H1 (cell line): ENCODE results near the gene CACNB2. TPM values are rescaled to one million over a fixed set of nuclear protein-coding genes. Genes with fewer than 3 reads are reported as not detected.
A peak's percentile ranks its signal among the peaks of the same experiment; 100 is the strongest.

ENCODE experiments used
- CTCF ChIA-PET: fragments of 300-600 bp; sonication (Branson Sonifier 250); formaldehyde crosslinking; loops from one replicate; lab custom pipeline; 2021; ENCODE audit not compliant: partially characterized antibody; lab: Charles Lee
- POLR2A ChIA-PET: fragments of 300-600 bp; sonication (Branson Sonifier 250); formaldehyde crosslinking; loops from one replicate; lab custom pipeline; 2021; ENCODE audit warnings: inconsistent platforms; ENCODE audit not compliant: partially characterized antibody; lab: Charles Lee
- DNase-seq, 2 experiments: peaks; one replicate each; pipeline versions ENCODE4 v3.0.0 to v3.0.0-alpha.2; 2010 to 2022; ENCODE audit warnings: low spot score in 2 of 2, low read depth in 1 of 2, mixed read lengths in 1 of 2
- FAIRE-seq: peaks from 2 replicates; lab custom pipeline; 2011; peaks lifted over from hg19 to GRCh38; lab: Jason Lieb, UNC
- H2AFZ ChIP-seq: 2 replicates; pipeline ENCODE4 v1.8.1; 2012; ENCODE audit warnings: low read length, inconsistent platforms
- H2AK5ac ChIP-seq: 2 replicates; pipeline ENCODE4 v1.6.1; 2013; ENCODE audit warnings: low read depth, low read length
- H2BK120ac ChIP-seq: replicated peaks from 2 replicates; pipeline ENCODE3; 2013; ENCODE audit warnings: low read depth, low read length, inconsistent platforms
- H2BK12ac ChIP-seq: 2 replicates; pipeline ENCODE4 v1.6.1; 2013; ENCODE audit warnings: low read depth, low read length
- H2BK15ac ChIP-seq: 2 replicates; pipeline ENCODE4 v1.6.1; 2013; ENCODE audit warnings: low read length
- H2BK20ac ChIP-seq: 2 replicates; pipeline ENCODE4 v1.6.1; 2013; ENCODE audit warnings: low read length
- H2BK5ac ChIP-seq: 2 replicates; pipeline ENCODE4 v1.6.1; 2013; ENCODE audit warnings: low read depth, low read length
- H3K14ac ChIP-seq: 2 replicates; pipeline ENCODE4 v1.6.1; 2013; ENCODE audit warnings: inconsistent platforms; ENCODE audit not compliant: insufficient read length
- H3K18ac ChIP-seq: 2 replicates; pipeline ENCODE4 v1.6.1; 2013; ENCODE audit warnings: low read length; ENCODE audit errors: extremely low read depth
- H3K23ac ChIP-seq: 2 replicates; pipeline ENCODE4 v1.6.1; 2013; ENCODE audit warnings: inconsistent platforms; ENCODE audit not compliant: insufficient read length
- H3K23me2 ChIP-seq: 2 replicates; pipeline ENCODE4 v1.6.1; 2013; ENCODE audit warnings: low read depth, low read length
- H3K27ac ChIP-seq: 2 replicates; pipeline ENCODE4 v1.6.1; 2011; ENCODE audit warnings: low read depth, low read length, inconsistent platforms
- H3K27me3 ChIP-seq, 4 experiments: replicated peaks in 1 of 4; 1 replicate in 1 of 4; 2 replicates in 3 of 4; pipeline versions ENCODE4 v1.6.1 to v1.8.1; 2011 to 2013; ENCODE audit warnings: low read length in 3 of 4, mild to moderate bottlenecking in 3 of 4, inconsistent platforms in 2 of 4, mixed read lengths in 2 of 4, moderate library complexity in 1 of 4; ENCODE audit not compliant: control insufficient read depth in 3 of 4, insufficient read depth in 3 of 4; ENCODE audit errors: extremely low read depth in 1 of 4
- H3K36me3 ChIP-seq, 4 experiments: 2 replicates each; pipeline versions ENCODE4 v1.6.1 to v1.8.1; 2011 to 2013; ENCODE audit warnings: mild to moderate bottlenecking in 4 of 4, low read length in 3 of 4, moderate library complexity in 2 of 4, control low read depth in 1 of 4, inconsistent platforms in 1 of 4; ENCODE audit not compliant: insufficient read depth in 4 of 4, control insufficient read depth in 2 of 4
- H3K4ac ChIP-seq: replicated peaks from 2 replicates; pipeline ENCODE3; 2013; ENCODE audit warnings: low read length, low read depth, mixed read lengths, inconsistent platforms; ENCODE audit not compliant: insufficient read length
- H3K4me1 ChIP-seq, 4 experiments: replicated peaks in 1 of 4; 1 replicate in 1 of 4; 2 replicates in 3 of 4; pipeline versions ENCODE4 v1.6.1 to v1.8.1; 2011 to 2013; ENCODE audit warnings: low read length in 3 of 4, inconsistent platforms in 2 of 4, mixed read lengths in 1 of 4; ENCODE audit not compliant: insufficient read depth in 4 of 4, control insufficient read depth in 3 of 4
- H3K4me2 ChIP-seq, 2 experiments: 2 replicates each; pipeline versions ENCODE4 v1.6.1 to v1.8.1; 2011 to 2013; ENCODE audit warnings: low read depth in 2 of 2, low read length in 2 of 2, control low read depth in 1 of 2, inconsistent platforms in 1 of 2, mild to moderate bottlenecking in 1 of 2; ENCODE audit not compliant: insufficient read depth in 1 of 2
- H3K4me3 ChIP-seq, 4 experiments: fragments of 200-600, 300-600 bp in 1 of 4; sonication (generic), shearing (Covaris generic), sonication (Bioruptor Twin) in 1 of 4; 2 replicates each; pipeline versions ENCODE4 v1.5.1 to v1.8.1; 2011 to 2016; ENCODE audit warnings: low read length in 4 of 4, low read depth in 3 of 4, control low read depth in 2 of 4, inconsistent platforms in 2 of 4, mild to moderate bottlenecking in 2 of 4, mixed read lengths in 1 of 4, moderate library complexity in 1 of 4; ENCODE audit not compliant: insufficient read depth in 2 of 4; ENCODE audit errors: extremely low read depth in 1 of 4
- H3K56ac ChIP-seq: replicated peaks from 2 replicates; pipeline ENCODE3; 2013; ENCODE audit warnings: low read depth, mild to moderate bottlenecking, mixed read lengths, low read length, inconsistent platforms; ENCODE audit not compliant: insufficient read length
- H3K79me1 ChIP-seq: 2 replicates; pipeline ENCODE4 v1.6.1; 2013; ENCODE audit warnings: low read depth, low read length, control low read depth
- H3K79me2 ChIP-seq, 2 experiments: 2 replicates each; pipeline versions ENCODE4 v1.6.1 to v1.8.1; 2012 to 2013; ENCODE audit warnings: low read length in 2 of 2, mild to moderate bottlenecking in 2 of 2, inconsistent platforms in 1 of 2; ENCODE audit not compliant: insufficient read depth in 2 of 2, control insufficient read depth in 1 of 2
- H3K9ac ChIP-seq, 4 experiments: replicated peaks in 1 of 4; 1 replicate in 1 of 4; 2 replicates in 3 of 4; pipeline versions ENCODE4 v1.6.1 to v1.8.1; 2011 to 2013; ENCODE audit warnings: low read depth in 3 of 4, low read length in 3 of 4, control low read depth in 2 of 4, mild to moderate bottlenecking in 2 of 4, moderate library complexity in 2 of 4, inconsistent platforms in 1 of 4; ENCODE audit errors: extremely low read depth in 1 of 4
- H3K9me3 ChIP-seq, 2 experiments: 2 replicates each; pipeline versions ENCODE4 v1.6.1 to v1.8.1; 2012 to 2013; ENCODE audit warnings: mild to moderate bottlenecking in 2 of 2, moderate library complexity in 2 of 2, control low read depth in 1 of 2, inconsistent platforms in 1 of 2, low read depth in 1 of 2, low read length in 1 of 2, mixed read lengths in 1 of 2; ENCODE audit not compliant: insufficient read depth in 2 of 2
- H4K20me1 ChIP-seq, 2 experiments: replicated peaks in 1 of 2; 2 replicates each; pipeline versions ENCODE3 to v1.8.1; 2011 to 2013; ENCODE audit warnings: inconsistent platforms in 2 of 2, low read length in 2 of 2, mild to moderate bottlenecking in 1 of 2; ENCODE audit not compliant: insufficient read depth in 2 of 2, control insufficient read depth in 1 of 2
- H4K5ac ChIP-seq: 2 replicates; pipeline ENCODE4 v1.6.1; 2013; ENCODE audit warnings: low read length, low read depth, mixed read lengths, inconsistent platforms; ENCODE audit not compliant: insufficient read length
- H4K8ac ChIP-seq: 2 replicates; pipeline ENCODE4 v1.8.0; 2013; ENCODE audit warnings: mild to moderate bottlenecking, moderate library complexity, low read length, inconsistent platforms; ENCODE audit not compliant: insufficient read depth; ENCODE audit errors: extremely low read depth
- H4K91ac ChIP-seq: replicated peaks from 2 replicates; pipeline ENCODE3; 2013; ENCODE audit warnings: low read length, mixed read lengths, inconsistent platforms; ENCODE audit not compliant: insufficient read length
- CHD1 ChIP-seq: IDR thresholded peaks from 2 replicates; pipeline ENCODE4 v1.6.1; 2012; ENCODE audit warnings: low read depth, low read length, improper control_type of control experiment
- EZH2 ChIP-seq: fragments of 200-600 bp; sonication (generic); IDR thresholded peaks from 2 replicates; pipeline ENCODE4 v1.7.1; 2012; ENCODE audit warnings: low read depth, mild to moderate bottlenecking, moderate library complexity, low read length, inconsistent platforms; ENCODE audit not compliant: severe bottlenecking
- GTF2F1 ChIP-seq: IDR thresholded peaks from 2 replicates; pipeline ENCODE4 v1.6.1; 2012; ENCODE audit warnings: low read depth, low read length, improper control_type of control experiment, borderline replicate concordance
- HDAC2 ChIP-seq, 2 experiments: fragments of 300-600 bp in 1 of 2; sonication (generic) in 1 of 2; IDR thresholded peaks; 2 replicates each; pipeline ENCODE4 v1.6.1; 2011 to 2012; ENCODE audit warnings: low read depth in 2 of 2, low read length in 2 of 2, mild to moderate bottlenecking in 2 of 2, moderate library complexity in 2 of 2, borderline replicate concordance in 1 of 2, inconsistent platforms in 1 of 2
- JUN ChIP-seq: IDR thresholded peaks from 2 replicates; pipeline ENCODE4 v1.6.1; 2011; ENCODE audit warnings: low read depth, mild to moderate bottlenecking, improper control_type of control experiment, low read length
- KDM4A ChIP-seq: IDR thresholded peaks from one replicate; pipeline ENCODE4 v1.7.1; 2012; ENCODE audit warnings: low read depth, mild to moderate bottlenecking, moderate library complexity, low read length, inconsistent platforms; ENCODE audit not compliant: severe bottlenecking
- KDM5A ChIP-seq: fragments of 200-600 bp; IDR thresholded peaks from 2 replicates; pipeline ENCODE4 v1.7.1; 2012; ENCODE audit warnings: mild to moderate bottlenecking, low read length, inconsistent platforms, mixed read lengths
- NANOG ChIP-seq: IDR thresholded peaks from 2 replicates; pipeline ENCODE4 v1.6.1; 2011; ENCODE audit warnings: low read length, low read depth, mild to moderate bottlenecking, inconsistent platforms; ENCODE audit not compliant: insufficient read depth, poor library complexity, severe bottlenecking
- SP2 ChIP-seq: IDR thresholded peaks from 2 replicates; pipeline ENCODE4 v1.6.1; 2012; ENCODE audit warnings: mild to moderate bottlenecking, low read length, inconsistent platforms
- ZNF274 ChIP-seq: IDR thresholded peaks from 2 replicates; pipeline ENCODE4 v1.7.0; 2012; ENCODE audit warnings: low read length, borderline replicate concordance; ENCODE audit errors: extremely low read depth
- WGBS, 2 experiments: shearing (Covaris generic) in 1 of 2; methylation state at CpG; one replicate each; pipeline versions ENCODE4 v1.1.6 to v1.1.7; 2013 to 2015; ENCODE audit warnings: low lambda C conversion rate in 2 of 2, mixed read lengths in 2 of 2, inconsistent platforms in 1 of 2, low coverage in 1 of 2, missing lambda C conversion rate in 1 of 2; ENCODE audit not compliant: insufficient replicate concordance in 2 of 2, insufficient coverage in 1 of 2, insufficient read length in 1 of 2; ENCODE audit errors: extremely low coverage in 1 of 2, missing lambda C conversion rate in 1 of 2; 5-methylcytosine and 5-hydroxymethylcytosine counted together
- polyA plus RNA-seq, 7 experiments: library from polyadenylated mRNA; depleted of rRNA in 3 of 7; stranded (reverse) in 5 of 7; unstranded in 2 of 7; fragments of >200 nt in 5 of 7; fragments of 200-250 nt in 2 of 7; gene quantifications; 1 replicate in 5 of 7; 2 replicates in 1 of 7; 4 replicates in 1 of 7; pipeline versions ENCODE4 v1.2.1 to v1.2.3, GENCODE V29; 2011 to 2013; ENCODE audit warnings: missing spikeins in 2 of 7, mixed read lengths in 2 of 7
- total RNA-seq: library from RNA; stranded (reverse); fragmentation: NEBNext Ultra II Directional; extraction: Animal tissue kit (Norgen Biotek cat#: 25700); gene quantifications from 2 replicates; pipeline ENCODE4 v1.2.1, GENCODE V29; 2021
- TF ChIP-seq, protein P1 (sequence below): IDR thresholded peaks from 2 replicates; pipeline ENCODE4 v1.6.1; 2012; ENCODE audit warnings: inconsistent platforms

The CACNB2 gene
- total and polyA plus RNA-seq, 2 of the 8 experiments (the other 6 are each of a cell fraction or from before 2014, with no cell fraction given): 2.4 to 3.2 TPM

DNA sequence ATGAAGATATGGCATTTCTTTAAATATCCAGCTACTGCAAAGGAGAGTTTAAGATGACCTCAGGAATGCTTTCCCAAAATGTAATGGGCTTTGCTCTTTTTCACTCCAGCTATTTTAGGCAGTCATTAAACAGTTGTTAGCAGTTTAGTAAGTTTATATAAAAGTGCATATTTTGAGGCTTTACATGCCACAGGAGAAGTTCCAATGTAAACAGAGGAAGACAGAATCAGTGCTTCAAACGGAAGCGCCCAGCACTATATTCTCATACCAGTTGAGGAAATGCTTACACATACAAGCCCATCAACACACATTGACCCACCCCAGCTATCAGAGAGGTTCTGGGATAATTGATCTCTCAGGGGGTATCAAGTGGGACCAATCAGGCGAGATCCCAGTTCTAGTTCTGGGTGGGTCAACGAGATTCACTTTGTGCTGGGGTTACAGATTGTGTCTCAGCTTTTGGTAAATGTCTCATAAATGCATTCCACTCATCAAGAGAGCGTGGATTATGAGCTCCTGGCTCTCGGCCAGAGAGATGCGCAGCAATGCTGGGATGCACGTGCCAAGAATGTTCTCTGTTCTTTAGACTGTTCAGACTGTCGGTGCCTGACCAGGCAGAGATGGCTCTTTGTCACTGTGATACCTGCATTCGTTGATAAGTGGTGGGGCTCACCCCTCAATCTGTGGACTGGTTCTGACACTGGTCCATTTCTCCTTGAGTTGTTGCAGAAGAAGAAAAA is 55.0 kb downstream of the CACNB2 start:
- no peaks in the 10 kb centered on the region for H3K27me3 ChIP-seq
- CTCF ChIA-PET: interaction anchor here (0.9 to 1.5 kb wide), 6 partner anchors 9 to 348 kb away, joined by 3 to 6 read pairs (median 4); no protein-coding TSS in a partner anchor
- no peaks in the 10 kb centered on the region for H3K79me2 ChIP-seq
- no peak overlapping the region for H3K56ac ChIP-seq
- WGBS, 2 experiments: 88% methylated on average over 10 of the region's 10 CpGs; no CpG with 5 or more reads in 1 of the 2 experiments
- H2BK120ac ChIP-seq: peak overlapping the region; percentile 3
- H4K5ac ChIP-seq: no peak overlapping the region
- no peak overlapping the region for H2BK20ac ChIP-seq
- TF ChIP-seq EZH2 (no peak), JUN (no peak), NANOG (no peak), SP2 (no peak), ZNF274 (no peak), CHD1 (no peak), KDM5A (no peak), GTF2F1 (no peak), KDM4A (no peak), HDAC2 (IDR thresholded peaks at IDR 0.05; ENCODE audit: borderline replicate concordance in 1 of 2, low read depth in 2 of 2, low read length in 2 of 2) (no peak)
- TF ChIP-seq, protein P1, sequence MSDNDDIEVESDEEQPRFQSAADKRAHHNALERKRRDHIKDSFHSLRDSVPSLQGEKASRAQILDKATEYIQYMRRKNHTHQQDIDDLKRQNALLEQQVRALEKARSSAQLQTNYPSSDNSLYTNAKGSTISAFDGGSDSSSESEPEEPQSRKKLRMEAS: no peak
- no peak overlapping the region for H2BK15ac ChIP-seq
- H2BK12ac ChIP-seq: no peak overlapping the region
- no peaks in the 10 kb centered on the region for H4K20me1 ChIP-seq
- H3K9me3 ChIP-seq: no peaks in the 10 kb centered on the region
- no peaks in the 10 kb centered on the region for H3K36me3 ChIP-seq
- DNase-seq (no peak), FAIRE-seq (no peak)
- H3K14ac ChIP-seq: no peak overlapping the region
- H3K23me2 ChIP-seq: no peaks in the 10 kb centered on the region; the same call in 1 of the 2 replicates
- no peak overlapping the region for H2AFZ ChIP-seq
- no peak overlapping the region for H3K4me2 ChIP-seq
- no peak overlapping the region for H3K4me3 ChIP-seq
- peaks cover 4 to 13% (median 7%) of the 10 kb centered on the region in 4 experiments; a peak in 4 of 7 replicates for H3K4me1 ChIP-seq
- H2AK5ac ChIP-seq: no peak overlapping the region
- H2BK5ac ChIP-seq: no peak overlapping the region
- no peak overlapping the region for H3K9ac ChIP-seq
- no peak overlapping the region for H3K18ac ChIP-seq
- no peak overlapping the region for H4K8ac ChIP-seq
- no peak overlapping the region for H3K27ac ChIP-seq
- H3K4ac ChIP-seq: no peak overlapping the region
- no peak overlapping the region for H4K91ac ChIP-seq
- H3K79me1 ChIP-seq: no peaks in the 10 kb centered on the region
- no peak overlapping the region for H3K23ac ChIP-seq
- POLR2A ChIA-PET: no interaction called here
